Measurements from ENCODE around the gene B3GAT1.

The B3GAT1 gene

GRCh38 chr11:134371436-134372185 lies 40.4 kb downstream of the B3GAT1 start:
- DNase-seq = no peak

- DNase-seq = no peak
Observed at GRCh38 chr11:134370526-134371435, 41.3 kb downstream of the B3GAT1 start.

GRCh38 chr11:134369656-134370525 lies 42.2 kb downstream of the B3GAT1 start:
- no peak for DNase-seq

GRCh38 chr11:134367781-134368180 lies 44.3 kb downstream of the B3GAT1 start:
- DNase-seq = no peak

- DNase-seq = no peak
Observed at GRCh38 chr11:134366254-134366653, 45.8 kb downstream of the B3GAT1 start.

GRCh38 chr11:134365011-134365925 lies 46.8 kb downstream of the B3GAT1 start:
- no peak for DNase-seq

GRCh38 chr11:134364261-134364660 lies 47.8 kb downstream of the B3GAT1 start:
- no peak for DNase-seq

GRCh38 chr11:134363592-134363991 lies 48.5 kb downstream of the B3GAT1 start:
- no peak for DNase-seq

GRCh38 chr11:134363161-134363560 lies 48.9 kb downstream of the B3GAT1 start:
- no peak for DNase-seq

GRCh38 chr11:134362192-134362901 lies 49.7 kb downstream of the B3GAT1 start:
- no peak for DNase-seq

- no peak for DNase-seq
Observed at GRCh38 chr11:134361661-134362060, 50.4 kb downstream of the B3GAT1 start.

- DNase-seq = peak; percentile 34
Observed at GRCh38 chr11:134360050-134360835, 51.8 kb downstream of the B3GAT1 start.

GRCh38 chr11:134359646-134360045 lies 52.4 kb downstream of the B3GAT1 start:
- DNase-seq = no peak

GRCh38 chr11:134358856-134359490 lies 53.1 kb downstream of the B3GAT1 start:
- no peak for DNase-seq

- DNase-seq = no peak
Observed at GRCh38 chr11:134358165-134358855, 53.7 kb downstream of the B3GAT1 start.

GRCh38 chr11:134357545-134357839 lies 54.5 kb downstream of the B3GAT1 start:
- DNase-seq = no peak

- DNase-seq = no peak
Observed at GRCh38 chr11:134356656-134357544, 55.1 kb downstream of the B3GAT1 start.

GRCh38 chr11:134355656-134356055 lies 56.4 kb downstream of the B3GAT1 start:
- DNase-seq = no peak
